Gastrocnemius medialis (tissue), 4 donors: ENCODE results near the gene OR2J2. TPM values are rescaled to one million over a fixed set of nuclear protein-coding genes. Genes with fewer than 3 reads are reported as not detected.
"Not testable (repeated sequence)": the region's sequence is repeated elsewhere in the genome, so short reads cannot be mapped to it uniquely, and the experiment has no call there.

Experiments used
- ATAC-seq, 2 donors: fragments of 150-250 bp; one replicate each; pipeline ENCODE4 v1.9.1; 2016
- DNase-seq, 2 donors: peaks; one replicate each; pipeline ENCODE4 v3.0.0-alpha.2; 2019
- H3K27ac ChIP-seq, 4 donors: fragments of 200-600 bp; sonication (generic); 1 replicate in 1 of 4; 2 replicates in 3 of 4; pipeline ENCODE4 v1.5.1; 2016 to 2018; ENCODE audit warnings: mild to moderate bottlenecking in 2 of 4, moderate library complexity in 1 of 4
- H3K27me3 ChIP-seq, 3 donors: fragments of 200-600 bp; sonication (generic) in 2 of 3; 1 replicate in 1 of 3; 2 replicates in 2 of 3; pipeline versions ENCODE4 v1.5.1 to v1.6.0; 2016 to 2019; ENCODE audit warnings: mild to moderate bottlenecking in 1 of 3, moderate library complexity in 1 of 3
- H3K36me3 ChIP-seq, 2 donors: fragments of 200-600 bp; sonication (generic) in 1 of 2; one replicate each; pipeline ENCODE4 v1.5.1; 2017 to 2018
- H3K4me1 ChIP-seq, 2 donors: fragments of 200-600 bp; sonication (generic) in 1 of 2; one replicate each; pipeline ENCODE4 v1.5.1; 2016 to 2017; ENCODE audit warnings: mild to moderate bottlenecking in 2 of 2
- H3K4me3 ChIP-seq, 4 donors: fragments of 200-600 bp; sonication (generic) in 3 of 4; 1 replicate in 1 of 4; 2 replicates in 3 of 4; pipeline ENCODE4 v1.5.1; 2016 to 2019; ENCODE audit warnings: mild to moderate bottlenecking in 2 of 4
- H3K9me3 ChIP-seq, 3 donors: fragments of 200-600 bp; sonication (generic) in 2 of 3; 1 replicate in 1 of 3; 2 replicates in 2 of 3; pipeline ENCODE4 v1.5.1; 2016 to 2019
- CTCF ChIP-seq, 5 experiments: fragments of 450-650 bp in 3 of 5; fragments of 200-600 bp in 2 of 5; sonication (generic) in 2 of 5; IDR thresholded peaks in 4 of 5; conservative IDR thresholded peaks in 1 of 5; 1 replicate in 4 of 5; 2 replicates in 1 of 5; pipeline ENCODE4 v1.5.1; 2016 to 2019; ENCODE audit warnings: antibody characterized with exemption in 5 of 5, mild to moderate bottlenecking in 3 of 5, moderate library complexity in 3 of 5
- POLR2A ChIP-seq, 2 donors: fragments of 450-650 bp; IDR thresholded peaks; one replicate each; pipeline ENCODE4 v1.6.1; 2017; ENCODE audit warnings: antibody characterized with exemption in 2 of 2, mild to moderate bottlenecking in 2 of 2, moderate library complexity in 2 of 2
- in situ Hi-C, 4 donors: fragments of 200-750 bp; cut with MboI; loops; one replicate each; pipeline versions ENCODE4 v1.15.0 to v1.8.0; 2017; ENCODE audit warnings: low sequenced_read_pairs in 4 of 4
- intact Hi-C: fragments of 100-400 bp; cut with DNase I; formaldehyde crosslinking; loops from one replicate; pipeline ENCODE4 v1.15.1; 2023; ENCODE audit warnings: low total_unique reads
- total RNA-seq, 4 donors: library from RNA; depleted of rRNA; stranded (reverse); fragments of >200 nt; gene quantifications; one replicate each; pipeline versions ENCODE4 v1.1.0 to v1.2.3, GENCODE V29; 2016

The OR2J2 gene
- total RNA-seq, 4 donors from 2014 or later: not detected

- H3K27me3 ChIP-seq: no peaks in the 10 kb centered on the region
These were observed 30.3 kb downstream of the OR2J2 start for GRCh38 chr6:29200767-29201662.

GRCh38 chr6:29201966-29202365, 31.3 kb downstream of the OR2J2 start:
- DNase-seq: no peak
- Histone ChIP-seq H3K4me1 (no peaks in the 10 kb centered on the region), H3K27ac (no peak overlapping the region), H3K27me3 (no peaks in the 10 kb centered on the region), H3K9me3 (no peaks in the 10 kb centered on the region), H3K36me3 (no peaks in the 10 kb centered on the region), H3K4me3 (no peak overlapping the region)
- ATAC-seq: no peak
- intact Hi-C loops (no loop called here), in situ Hi-C loops (no loop called here)
- no peak for TF ChIP-seq POLR2A (IDR thresholded peaks at IDR 0.05)

More at GRCh38 chr6:29200767-29201662, 30.3 kb downstream of the OR2J2 start:
- no peaks in the 10 kb centered on the region for H3K4me1 ChIP-seq
- no peak overlapping the region for H3K4me3 ChIP-seq
- in situ Hi-C loops: no loop called here
- H3K27ac ChIP-seq: no peak overlapping the region
- H3K36me3 ChIP-seq: no peaks in the 10 kb centered on the region
- intact Hi-C loops: no loop called here
- TF ChIP-seq CTCF (IDR thresholded peaks at IDR 0.05 in 4 of 5, conservative IDR thresholded peaks at IDR 0.05 in 1 of 5): no peak
- TF ChIP-seq POLR2A (IDR thresholded peaks at IDR 0.05): no peak
- ATAC-seq: no peak
- DNase-seq: no peak
- H3K9me3 ChIP-seq: no peaks in the 10 kb centered on the region

GRCh38 chr6:29211488-29211887, 40.8 kb downstream of the OR2J2 start:
- ATAC-seq: no peak
- DNase-seq: no peak
- Histone ChIP-seq H3K9me3 (no peaks in the 10 kb centered on the region), H3K27me3 (no peaks in the 10 kb centered on the region), H3K4me3 (no peak overlapping the region), H3K36me3 (no peaks in the 10 kb centered on the region), H3K4me1 (no peaks in the 10 kb centered on the region), H3K27ac (no peak overlapping the region)
- in situ Hi-C loops: no loop called here
- no peak for TF ChIP-seq CTCF (IDR thresholded peaks at IDR 0.05 in 4 of 5, conservative IDR thresholded peaks at IDR 0.05 in 1 of 5)
- TF ChIP-seq POLR2A (IDR thresholded peaks at IDR 0.05): no peak
- intact Hi-C loops: no loop called here

- intact Hi-C loops (no loop called here), in situ Hi-C loops (no loop called here)
- TF ChIP-seq CTCF (IDR thresholded peaks at IDR 0.05 in 4 of 5, conservative IDR thresholded peaks at IDR 0.05 in 1 of 5) (no peak), POLR2A (IDR thresholded peaks at IDR 0.05) (no peak)
- no peaks in the 10 kb centered on the region for H3K4me1 ChIP-seq
- H3K36me3 ChIP-seq: no peaks in the 10 kb centered on the region
- H3K27ac ChIP-seq: no peak overlapping the region
- H3K4me3 ChIP-seq: no peak overlapping the region
- H3K9me3 ChIP-seq: no peaks in the 10 kb centered on the region
- no peaks in the 10 kb centered on the region for H3K27me3 ChIP-seq
- no peak for ATAC-seq
- DNase-seq: no peak
These were observed 45.8 kb downstream of the OR2J2 start for GRCh38 chr6:29216528-29216927.

- H3K4me1 ChIP-seq, H3K4me3 ChIP-seq, intact Hi-C loops, H3K9me3 ChIP-seq, H3K27me3 ChIP-seq, H3K27ac ChIP-seq, DNase-seq, in situ Hi-C loops, H3K36me3 ChIP-seq, ATAC-seq: not testable (repeated sequence)
These were observed 46.5 kb downstream of the OR2J2 start for GRCh38 chr6:29217242-29217641.

GRCh38 chr6:29218056-29218455, 47.3 kb downstream of the OR2J2 start:
- intact Hi-C loops, H3K9me3 ChIP-seq, DNase-seq, ATAC-seq, H3K4me3 ChIP-seq, H3K27ac ChIP-seq, in situ Hi-C loops, H3K36me3 ChIP-seq, H3K4me1 ChIP-seq, H3K27me3 ChIP-seq: not testable (repeated sequence)

Other genes with a start within 250 kb of the OR2J2 start
- 10 to 100 TPM; 33.6 to 45.1 (median 36.1) TPM for gene TRIM27, start 246.9 kb upstream of the OR2J2 start, total RNA-seq
- gene ZNF311, start 165.6 kb upstream of the OR2J2 start, total RNA-seq: under 1 TPM in 1 of 4 donors, not detected in 3; 0.11 TPM
- not detected for gene OR2W1, start 125.7 kb upstream of the OR2J2 start, total RNA-seq
- not detected for gene OR2B3, start 83.6 kb upstream of the OR2J2 start, total RNA-seq
- gene OR2J1, start 71.4 kb upstream of the OR2J2 start, total RNA-seq: not detected
- not detected for gene OR2J3, start 62.8 kb upstream of the OR2J2 start, total RNA-seq
- gene OR14J1, start 130.8 kb downstream of the OR2J2 start, total RNA-seq: not detected
- gene OR5V1, start 198.0 kb downstream of the OR2J2 start, total RNA-seq: not detected
- not detected for gene OR12D3, start 204.4 kb downstream of the OR2J2 start, total RNA-seq
- gene OR12D2, start 224.7 kb downstream of the OR2J2 start, total RNA-seq: not detected
- not detected for gene OR12D1, start 244.0 kb downstream of the OR2J2 start, total RNA-seq